GM12878 (cell line): Measurements from ENCODE around the gene ALB. TPM values are rescaled to one million over a fixed set of nuclear protein-coding genes. Genes with fewer than 3 reads are reported as not detected.

Source experiments
- ATAC-seq: fragments of 200-7000 bp; cut with Tn5 transposase; 3 replicates; pipeline ENCODE4 v1.9.1; 2020; ENCODE audit warnings: mild to moderate bottlenecking, moderate library complexity
- BruUV-seq: library from RNA; stranded (reverse); fragments of 400-500 nt; replicated peaks from 2 replicates; lab custom pipeline; 2021; lab: Mats Ljungman, UMichigan
- CTCF ChIA-PET: fragments of 300-600 bp; sonication (Branson Sonifier 250); formaldehyde crosslinking; extraction: SDS; loops from one replicate; lab custom pipeline; 2021; ENCODE audit warnings: inconsistent platforms; lab: Yijun Ruan, JAX
- POLR2A ChIA-PET: fragments of 350-600 bp; formaldehyde crosslinking; extraction: SDS; loops from one replicate; lab custom pipeline; 2021; ENCODE audit warnings: inconsistent platforms; lab: Charles Lee
- RAD21 ChIA-PET: fragments of 300-600 bp; sonication (Branson Sonifier 250); formaldehyde crosslinking; loops from one replicate; lab custom pipeline; 2023; ENCODE audit warnings: antibody characterized with exemption; ENCODE audit not compliant: unreplicated experiment; lab: Charles Lee
- SMC1A ChIA-PET: fragments of 300-600 bp; sonication (Branson Sonifier 250); formaldehyde crosslinking; loops from one replicate; lab custom pipeline; 2023; ENCODE audit not compliant: unreplicated experiment, uncharacterized antibody; lab: Charles Lee
- DNase-seq: peaks from one replicate; pipeline ENCODE4 v3.0.0-alpha.2; 2011; ENCODE audit warnings: low read depth, low spot score
- FAIRE-seq: peaks from 3 replicates; lab custom pipeline; 2011; peaks lifted over from hg19 to GRCh38; lab: Jason Lieb, UNC
- H2AFZ ChIP-seq: 2 replicates; pipeline ENCODE4 v1.6.0; 2011; ENCODE audit warnings: low read depth, low read length, control low read depth; ENCODE audit not compliant: control insufficient read depth
- H3K27ac ChIP-seq: 2 replicates; pipeline ENCODE4 v1.5.1; 2011; ENCODE audit warnings: control low read depth; ENCODE audit not compliant: control insufficient read depth, insufficient read depth
- H3K27me3 ChIP-seq, 2 experiments: replicated peaks in 1 of 2; 2 replicates each; pipeline versions ENCODE4 v1.6.0 to v1.6.1; 2011; ENCODE audit warnings: low read length in 1 of 2; ENCODE audit not compliant: control insufficient read depth in 2 of 2, insufficient read depth in 2 of 2
- H3K36me3 ChIP-seq, 2 experiments: 2 replicates each; pipeline ENCODE4 v1.5.1; 2011; ENCODE audit warnings: low read length in 1 of 2; ENCODE audit not compliant: control insufficient read depth in 2 of 2, insufficient read depth in 2 of 2
- H3K4me1 ChIP-seq: 2 replicates; pipeline ENCODE4 v1.6.1; 2011; ENCODE audit warnings: mild to moderate bottlenecking, low read length, moderate library complexity, mixed read lengths; ENCODE audit not compliant: control insufficient read depth, insufficient read depth
- H3K4me2 ChIP-seq: 2 replicates; pipeline ENCODE4 v1.6.0; 2011; ENCODE audit warnings: control low read depth; ENCODE audit not compliant: control insufficient read depth, insufficient read depth
- H3K4me3 ChIP-seq: fragments of 200-600 bp; sonication (generic); 2 replicates; pipeline ENCODE4 v1.5.1; 2016
- H3K79me2 ChIP-seq: 2 replicates; pipeline ENCODE4 v1.6.0; 2011; ENCODE audit warnings: low read length; ENCODE audit not compliant: control insufficient read depth, insufficient read depth
- H3K9ac ChIP-seq: 2 replicates; pipeline ENCODE4 v1.8.0; 2011; ENCODE audit warnings: low read length, control low read depth, mixed read lengths; ENCODE audit not compliant: control insufficient read depth, insufficient read depth
- H3K9me3 ChIP-seq: replicated peaks from 3 replicates; pipeline ENCODE4 v1.5.1; 2011; ENCODE audit warnings: mild to moderate bottlenecking, low read length; ENCODE audit not compliant: control insufficient read depth, insufficient read depth
- H4K20me1 ChIP-seq: 2 replicates; pipeline ENCODE4 v1.6.0; 2011; ENCODE audit not compliant: control insufficient read depth, insufficient read depth
- E2F8 ChIP-seq: fragments of 450-650 bp; IDR thresholded peaks from 2 replicates; pipeline ENCODE4 v1.6.1; 2018; ENCODE audit warnings: mild to moderate bottlenecking, low read depth, moderate library complexity; ENCODE audit not compliant: partially characterized antibody
- GABPA ChIP-seq: IDR thresholded peaks from 2 replicates; pipeline ENCODE4 v1.6.1; 2014; ENCODE audit warnings: antibody characterized with exemption, low read depth, mild to moderate bottlenecking, inconsistent platforms
- MEF2A ChIP-seq: IDR thresholded peaks from 2 replicates; pipeline ENCODE4 v1.6.1; 2011; ENCODE audit warnings: low read depth, mild to moderate bottlenecking, low read length, moderate library complexity; ENCODE audit not compliant: insufficient read depth
- MLLT1 ChIP-seq: fragments of 450-650 bp; IDR thresholded peaks from 2 replicates; pipeline ENCODE4 v1.6.1; 2016; ENCODE audit warnings: mild to moderate bottlenecking
- RCOR1 ChIP-seq: conservative IDR thresholded peaks from 2 replicates; pipeline ENCODE4 v1.6.1; 2012; ENCODE audit warnings: low read depth, low read length, improper control_type of control experiment
- STAT3 ChIP-seq: IDR thresholded peaks from 2 replicates; pipeline ENCODE4 v1.6.1; 2011; ENCODE audit warnings: low read depth, low read length, improper control_type of control experiment
- ZNF207 ChIP-seq: fragments of 450-650 bp; IDR thresholded peaks from 2 replicates; pipeline ENCODE4 v1.6.1; 2014; ENCODE audit warnings: antibody characterized with exemption, mild to moderate bottlenecking, borderline replicate concordance
- WGBS: methylation state at CpG from one replicate; pipeline ENCODE4 v1.1.6; 2016; ENCODE audit warnings: low lambda C conversion rate; ENCODE audit not compliant: insufficient replicate concordance, insufficient coverage; ENCODE audit errors: missing lambda C conversion rate; 5-methylcytosine and 5-hydroxymethylcytosine counted together
- in situ Hi-C: fragments of 300-500 bp; cut with MboI; formaldehyde crosslinking; loops from 9 replicates; pipeline ENCODE4 v1.14.3; 2018; ENCODE audit warnings: mixed read lengths
- intact Hi-C: fragments of 100-400 bp; cut with micrococcal nuclease; formaldehyde crosslinking; loops from one replicate; pipeline ENCODE4 v1.14.2; 2022; ENCODE audit not compliant: unreplicated experiment
- polyA plus RNA-seq, 11 experiments: library from polyadenylated mRNA; depleted of rRNA in 4 of 11; unstranded in 6 of 11; stranded (reverse) in 5 of 11; fragments of >200 nt; fragmentation: Nextera tagmentation in 4 of 11; fragmentation: Illumina TruSeq in 1 of 11; extraction: Ambion mirVana in 4 of 11; extraction: Trizol in 1 of 11; gene quantifications; 1 replicate in 1 of 11; 2 replicates in 10 of 11; pipeline versions ENCODE4 v1.2.1 to v1.2.3, GENCODE V29; 2011 to 2016; ENCODE audit warnings: inconsistent platforms in 2 of 11, missing spikeins in 2 of 11, low read depth in 1 of 11
- total RNA-seq, 4 experiments: library from RNA; depleted of rRNA in 3 of 4; stranded (reverse); fragments of >200 nt in 3 of 4; fragmentation: Illumina TruSeq in 1 of 4; extraction: Trizol in 1 of 4; gene quantifications; 2 replicates each; pipeline versions ENCODE4 v1.2.1 to v1.2.3, GENCODE V29; 2013 to 2021

Gene ALB
- total and polyA plus RNA-seq, 10 of the 15 experiments (the other 5 are each of a cell fraction or from before 2014, with no cell fraction given), result 0.05 to 29.0 TPM; not detected in 8

- BruUV-seq, result no TSS peak
- RAD21 ChIA-PET, result no interaction called here
These were observed 31.9 kb downstream of the ALB start, which contains the start of gene AFP for GRCh38 chr4:73435984-73436383. TSS of gene AFP (plus strand) at chr4:73436221. CDS start at chr4:73436263, 42 bp downstream.

More at GRCh38 chr4:73435984-73436383, 31.9 kb downstream of the ALB start, which contains the start of gene AFP:
- H3K9ac ChIP-seq, result no peak within 1 kb of the TSS
- H3K4me1 ChIP-seq, result no peaks in the 10 kb centered on the region
- FAIRE-seq (no peak), ATAC-seq (no peak), DNase-seq (no peak)
- H3K79me2 ChIP-seq, result no peaks in the 10 kb centered on the region
- H3K9me3 ChIP-seq, result no peaks in the 10 kb centered on the region
- H3K4me2 ChIP-seq, result no peak within 1 kb of the TSS
- ChIA-PET POLR2A (no interaction called here), CTCF (interaction anchor here (0.7 kb wide), 1 partner anchor 11 kb away, joined by 3 read pairs; no protein-coding TSS in a partner anchor), SMC1A (interaction anchor here (2.2 kb wide), 1 partner anchor 122 kb away, joined by 7 read pairs; no protein-coding TSS in a partner anchor)
- H3K27ac ChIP-seq, result no peak within 1 kb of the TSS
- no peak within 1 kb of the TSS for H3K4me3 ChIP-seq
- no peak within 1 kb of the TSS for H2AFZ ChIP-seq
- H3K36me3 ChIP-seq, result no peaks in the 10 kb centered on the region
- H3K27me3 ChIP-seq, result no peaks in the 10 kb centered on the region
- intact Hi-C loops, result no loop called here
- TF ChIP-seq GABPA (no peak), STAT3 (no peak), E2F8 (no peak), RCOR1 (no peak), MLLT1 (no peak), ZNF207 (no peak), MEF2A (no peak)
- in situ Hi-C loops, result no loop called here
- H4K20me1 ChIP-seq, result no peaks in the 10 kb centered on the region
- 0% methylated on average over 1 of the region's 1 CpG for WGBS
